HepG2 (cell line): Measurements from ENCODE around the gene IL1RAPL1. TPM values are rescaled to one million over a fixed set of nuclear protein-coding genes. Genes with fewer than 3 reads are reported as not detected.

Source experiments
- ATAC-seq: fragments of 200-7000 bp; cut with Tn5 transposase; 3 replicates; pipeline ENCODE4 v1.9.1; 2020; ENCODE audit warnings: mild to moderate bottlenecking, moderate library complexity
- BruUV-seq: library from RNA; stranded (reverse); fragments of 400-500 nt; replicated peaks from 2 replicates; lab custom pipeline; 2021; lab: Mats Ljungman, UMichigan
- CTCF ChIA-PET: fragments of 300-600 bp; formaldehyde crosslinking; extraction: SDS; loops from one replicate; lab custom pipeline; 2021; ENCODE audit warnings: low total read pairs, inconsistent platforms, low intra/inter-chr PET ratio; lab: Yijun Ruan, JAX
- POLR2A ChIA-PET: fragments of 350-600 bp; sonication (Branson Sonifier 250); formaldehyde crosslinking; loops from one replicate; lab custom pipeline; 2020; ENCODE audit warnings: antibody characterized with exemption, inconsistent platforms; lab: Yijun Ruan, JAX
- DNase-seq: peaks from one replicate; pipeline ENCODE4 v3.0.0-alpha.2; 2015; ENCODE audit warnings: low spot score
- FAIRE-seq: peaks from 3 replicates; lab custom pipeline; 2011; peaks lifted over from hg19 to GRCh38; lab: Jason Lieb, UNC
- H2AFZ ChIP-seq: one replicate; pipeline ENCODE4 v1.6.1; 2011; ENCODE audit warnings: low read length, inconsistent platforms
- H3K27ac ChIP-seq: fragments of 300-600 bp; 3 replicates; pipeline ENCODE4 v1.8.0; 2011; ENCODE audit warnings: mixed run types, mild to moderate bottlenecking, mixed read lengths, low read length, inconsistent platforms; ENCODE audit not compliant: insufficient read depth; ENCODE audit errors: extremely low read length
- H3K27me3 ChIP-seq, 2 experiments: fragments of 200-600 bp in 1 of 2; 2 replicates in 1 of 2; 3 replicates in 1 of 2; pipeline versions ENCODE4 v1.6.0 to v1.8.0; 2011; ENCODE audit warnings: low read length in 2 of 2, mild to moderate bottlenecking in 2 of 2, moderate library complexity in 2 of 2, inconsistent platforms in 1 of 2; ENCODE audit not compliant: insufficient read depth in 2 of 2, control insufficient read depth in 1 of 2
- H3K36me3 ChIP-seq, 2 experiments: fragments of 200-600 bp in 1 of 2; replicated peaks in 1 of 2; 2 replicates in 1 of 2; 3 replicates in 1 of 2; pipeline versions ENCODE4 v1.5.1 to v1.8.0; 2011; ENCODE audit warnings: low read length in 2 of 2, inconsistent platforms in 1 of 2; ENCODE audit not compliant: insufficient read depth in 2 of 2, control insufficient read depth in 1 of 2
- H3K4me1 ChIP-seq: 2 replicates; pipeline ENCODE4 v1.5.1; 2012; ENCODE audit warnings: low read length, inconsistent platforms; ENCODE audit not compliant: insufficient read depth
- H3K4me2 ChIP-seq: 2 replicates; pipeline ENCODE4 v1.6.0; 2011; ENCODE audit warnings: low read depth, low read length, inconsistent platforms
- H3K4me3 ChIP-seq, 3 experiments: fragments of 200-600 bp in 1 of 3; sonication (generic), shearing (Covaris generic) in 1 of 3; replicated peaks in 1 of 3; 2 replicates each; pipeline ENCODE4 v1.5.1; 2011 to 2016; ENCODE audit warnings: low read length in 3 of 3, inconsistent platforms in 2 of 3, low read depth in 2 of 3, mild to moderate bottlenecking in 2 of 3, control low read depth in 1 of 3, mixed read lengths in 1 of 3; ENCODE audit not compliant: insufficient read depth in 1 of 3
- H3K79me2 ChIP-seq: one replicate; pipeline ENCODE4 v1.6.1; 2011; ENCODE audit warnings: low read length, inconsistent platforms; ENCODE audit not compliant: insufficient read depth
- H3K9ac ChIP-seq: 2 replicates; pipeline ENCODE4 v1.6.0; 2011; ENCODE audit warnings: mild to moderate bottlenecking, low read depth, low read length, inconsistent platforms; ENCODE audit not compliant: insufficient read depth
- H3K9me3 ChIP-seq: 2 replicates; pipeline ENCODE4 v1.5.1; 2012; ENCODE audit warnings: mild to moderate bottlenecking, low read length
- H4K20me1 ChIP-seq: 2 replicates; pipeline ENCODE4 v1.6.0; 2011; ENCODE audit warnings: inconsistent platforms, mild to moderate bottlenecking, low read length, moderate library complexity; ENCODE audit not compliant: insufficient read depth
- ARID2 ChIP-seq: sonication (generic); formaldehyde crosslinking; IDR thresholded peaks from 2 replicates; pipeline ENCODE4 v1.8.1; 2022; ENCODE audit warnings: mild to moderate bottlenecking, missing genetic modification reagents, borderline replicate concordance
- ATAD3A ChIP-seq: sonication (generic); formaldehyde crosslinking; IDR thresholded peaks from 2 replicates; pipeline ENCODE4 v1.4.0; 2020; ENCODE audit warnings: missing genetic modification reagents
- KLF12 ChIP-seq: sonication (generic); formaldehyde crosslinking; IDR thresholded peaks from 2 replicates; pipeline ENCODE4 v1.4.0; 2020; ENCODE audit warnings: missing genetic modification reagents, borderline replicate concordance
- NCOA2 ChIP-seq: sonication (generic); formaldehyde crosslinking; IDR thresholded peaks from 2 replicates; pipeline ENCODE4 v1.8.0; 2022; ENCODE audit warnings: inconsistent platforms
- NR2F2 ChIP-seq: IDR thresholded peaks from 2 replicates; pipeline ENCODE4 v1.6.1; 2012; ENCODE audit warnings: low read depth, inconsistent platforms, borderline replicate concordance
- SMAD9 ChIP-seq: sonication (generic); formaldehyde crosslinking; IDR thresholded peaks from 2 replicates; pipeline ENCODE4 v1.5.1; 2020; ENCODE audit warnings: mild to moderate bottlenecking, missing genetic modification reagents
- SNAI1 ChIP-seq: sonication (generic); formaldehyde crosslinking; IDR thresholded peaks from 2 replicates; pipeline ENCODE4 v1.5.0; 2020; ENCODE audit warnings: mild to moderate bottlenecking, missing genetic modification reagents, borderline replicate concordance
- ZBTB3 ChIP-seq: sonication (generic); formaldehyde crosslinking; IDR thresholded peaks from 2 replicates; pipeline ENCODE4 v1.4.0; 2020; ENCODE audit warnings: low read depth, mild to moderate bottlenecking, moderate library complexity, missing genetic modification reagents, borderline replicate concordance
- ZNF552 ChIP-seq: sonication (generic); formaldehyde crosslinking; IDR thresholded peaks from 2 replicates; pipeline ENCODE4 v1.9.0; 2022; ENCODE audit warnings: missing genetic modification reagents, mild to moderate bottlenecking, borderline replicate concordance
- WGBS: methylation state at CpG from one replicate; pipeline ENCODE4 v1.1.6; 2017; ENCODE audit warnings: low lambda C conversion rate; 5-methylcytosine and 5-hydroxymethylcytosine counted together
- in situ Hi-C: cut with HindIII; loops from 2 replicates; pipeline ENCODE4 v1.10.0; 2017; ENCODE audit warnings: low pct_unique_long_range_greater_than_20kb; ENCODE audit not compliant: extremely low pct_ligation_motif_present
- intact Hi-C: fragments of 100-400 bp; cut with micrococcal nuclease; formaldehyde crosslinking; loops from one replicate; pipeline ENCODE4 v1.10.0; 2022; ENCODE audit not compliant: unreplicated experiment
- polyA plus RNA-seq, 8 experiments: library from polyadenylated mRNA; depleted of rRNA in 3 of 8; stranded (reverse) in 7 of 8; unstranded in 1 of 8; fragments of >200 nt; fragmentation: Illumina TruSeq in 4 of 8; extraction: Trizol in 4 of 8; gene quantifications; 2 replicates each; pipeline versions ENCODE4 v1.2.1 to v1.2.3, GENCODE V29; 2011 to 2016; ENCODE audit warnings: low read depth in 4 of 8, missing spikeins in 1 of 8, mixed read lengths in 1 of 8; ENCODE audit not compliant: insufficient read depth in 1 of 8
- total RNA-seq, 5 experiments: library from RNA; depleted of rRNA; stranded (reverse); fragments of >200 nt; fragmentation: Illumina TruSeq; extraction: Trizol; gene quantifications; 2 replicates each; pipeline ENCODE4 v1.2.3, GENCODE V29; 2016; ENCODE audit warnings: low read depth in 1 of 5
- TF ChIP-seq, protein P1 (sequence below): sonication (generic); formaldehyde crosslinking; IDR thresholded peaks from 2 replicates; pipeline ENCODE4 v1.8.1; 2023; ENCODE audit warnings: mild to moderate bottlenecking, missing genetic modification reagents

IL1RAPL1 gene
- total and polyA plus RNA-seq, 2 of the 13 experiments (the other 11 are each of a cell fraction or from before 2014, with no cell fraction given) = 0.04 TPM; not detected in 1

DNA sequence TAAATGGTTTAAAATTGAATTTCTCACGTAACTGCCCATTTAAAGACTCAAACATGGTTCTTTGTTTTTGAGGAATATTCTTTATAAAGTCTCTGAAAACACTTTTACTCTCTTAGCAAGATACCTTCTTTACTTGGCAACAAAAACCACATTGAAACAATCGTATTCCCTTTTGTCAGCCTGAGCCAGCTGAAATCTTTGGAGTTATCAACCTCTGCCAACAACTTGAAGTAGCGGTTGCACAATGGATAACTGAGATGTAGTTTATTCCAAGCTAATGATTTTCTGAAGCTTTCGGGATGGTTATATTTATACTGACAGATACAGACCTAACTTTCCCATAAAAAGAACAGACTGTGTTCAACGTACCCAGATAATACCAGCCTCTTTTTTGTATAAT, 561.3 kb downstream of the IL1RAPL1 start:
- POLR2A ChIA-PET = no interaction called here
- no peaks in the 10 kb centered on the region for H4K20me1 ChIP-seq
- no peaks in the 10 kb centered on the region for H3K79me2 ChIP-seq
- DNase-seq = no peak
- H3K4me3 ChIP-seq = no peak overlapping the region
- no peak overlapping the region for H3K27ac ChIP-seq
- no peak overlapping the region for H3K4me2 ChIP-seq
- TF ChIP-seq SNAI1 (no peak), ZBTB3 (CRISPR knock-in tag) (no peak), SMAD9 (no peak), NR2F2 (no peak), KLF12 (CRISPR knock-in tag) (no peak), NCOA2 (CRISPR knock-in tag) (no peak), ZNF552 (CRISPR knock-in tag) (no peak), ATAD3A (CRISPR knock-in tag) (no peak), ARID2 (CRISPR knock-in tag) (no peak)
- TF ChIP-seq, protein P1, sequence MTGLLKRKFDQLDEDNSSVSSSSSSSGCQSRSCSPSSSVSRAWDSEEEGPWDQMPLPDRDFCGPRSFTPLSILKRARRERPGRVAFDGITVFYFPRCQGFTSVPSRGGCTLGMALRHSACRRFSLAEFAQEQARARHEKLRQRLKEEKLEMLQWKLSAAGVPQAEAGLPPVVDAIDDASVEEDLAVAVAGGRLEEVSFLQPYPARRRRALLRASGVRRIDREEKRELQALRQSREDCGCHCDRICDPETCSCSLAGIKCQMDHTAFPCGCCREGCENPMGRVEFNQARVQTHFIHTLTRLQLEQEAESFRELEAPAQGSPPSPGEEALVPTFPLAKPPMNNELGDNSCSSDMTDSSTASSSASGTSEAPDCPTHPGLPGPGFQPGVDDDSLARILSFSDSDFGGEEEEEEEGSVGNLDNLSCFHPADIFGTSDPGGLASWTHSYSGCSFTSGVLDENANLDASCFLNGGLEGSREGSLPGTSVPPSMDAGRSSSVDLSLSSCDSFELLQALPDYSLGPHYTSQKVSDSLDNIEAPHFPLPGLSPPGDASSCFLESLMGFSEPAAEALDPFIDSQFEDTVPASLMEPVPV (CRISPR knock-in tag) = no peak
- TF ChIP-seq, all 625 proteins: peak for 0
- no peak overlapping the region for H3K9ac ChIP-seq
- no peak overlapping the region for H2AFZ ChIP-seq
- intact Hi-C loops (no loop called here), in situ Hi-C loops (no loop called here)
- H3K9me3 ChIP-seq = no peaks in the 10 kb centered on the region
- WGBS = 0% methylated on average over 5 of the region's 5 CpGs
- no peaks in the 10 kb centered on the region for H3K36me3 ChIP-seq
- no peaks in the 10 kb centered on the region for H3K4me1 ChIP-seq
- no peak for FAIRE-seq
- CTCF ChIA-PET = no interaction called here
- no peak for ATAC-seq
- no TSS peak for BruUV-seq
- H3K27me3 ChIP-seq = no peaks in the 10 kb centered on the region
